HG03378 (cell line): ENCODE measurements around the gene PROK2.

Experiments
- ATAC-seq: cut with Tn5 transposase; IDR thresholded peaks from one replicate; pipeline ENCODE4 v1.9.1; 2021; ENCODE audit warnings: mild to moderate bottlenecking, moderate library complexity; ENCODE audit not compliant: unreplicated experiment

The PROK2 gene

GRCh38 chr3:71784914-71785531, at the start of gene PROK2:
TSS of gene PROK2 (minus strand) at chr3:71785148. CDS start at chr3:71785052, 96 bp downstream.
- no peak for ATAC-seq

GRCh38 chr3:71831599-71831998, 46.7 kb upstream of the PROK2 start:
- ATAC-seq: no peak

GRCh38 chr3:71825551-71826283, 40.8 kb upstream of the PROK2 start:
- no peak for ATAC-seq

GRCh38 chr3:71821116-71821515, 36.2 kb upstream of the PROK2 start:
- ATAC-seq: no peak

GRCh38 chr3:71817262-71817661, 32.3 kb upstream of the PROK2 start:
- ATAC-seq: no peak

- no peak for ATAC-seq
Measured at GRCh38 chr3:71816767-71817156, 31.8 kb upstream of the PROK2 start.

GRCh38 chr3:71815340-71816067, 30.6 kb upstream of the PROK2 start:
- no peak for ATAC-seq

GRCh38 chr3:71813704-71814103, 28.8 kb upstream of the PROK2 start:
- no peak for ATAC-seq

GRCh38 chr3:71813073-71813472, 28.1 kb upstream of the PROK2 start:
- ATAC-seq: no peak

GRCh38 chr3:71810056-71810455, 25.1 kb upstream of the PROK2 start:
- ATAC-seq: no peak

GRCh38 chr3:71809321-71810026, 24.5 kb upstream of the PROK2 start:
- no peak for ATAC-seq

GRCh38 chr3:71806736-71807135, 21.8 kb upstream of the PROK2 start:
- no peak for ATAC-seq

GRCh38 chr3:71805691-71806090, 20.7 kb upstream of the PROK2 start:
- ATAC-seq: no peak

GRCh38 chr3:71805199-71805598, 20.3 kb upstream of the PROK2 start:
- no peak for ATAC-seq

- ATAC-seq: no peak
Measured at GRCh38 chr3:71803248-71803647, 18.3 kb upstream of the PROK2 start.

- ATAC-seq: no peak
Measured at GRCh38 chr3:71801986-71802385, 17.0 kb upstream of the PROK2 start.

- no peak for ATAC-seq
Measured at GRCh38 chr3:71800023-71800422, 15.1 kb upstream of the PROK2 start.

- no peak for ATAC-seq
Measured at GRCh38 chr3:71797455-71797854, 12.5 kb upstream of the PROK2 start.

- ATAC-seq: no peak
Measured at GRCh38 chr3:71796290-71796689, 11.3 kb upstream of the PROK2 start.

GRCh38 chr3:71791634-71792033, 6.7 kb upstream of the PROK2 start:
- ATAC-seq: no peak

- no peak for ATAC-seq
Measured at GRCh38 chr3:71789922-71790321, 5.0 kb upstream of the PROK2 start.
